ENCODE data around the gene ARF5.
A peak's percentile ranks its signal among the peaks of the same experiment; 100 is the strongest.

Gene ARF5

DNA sequence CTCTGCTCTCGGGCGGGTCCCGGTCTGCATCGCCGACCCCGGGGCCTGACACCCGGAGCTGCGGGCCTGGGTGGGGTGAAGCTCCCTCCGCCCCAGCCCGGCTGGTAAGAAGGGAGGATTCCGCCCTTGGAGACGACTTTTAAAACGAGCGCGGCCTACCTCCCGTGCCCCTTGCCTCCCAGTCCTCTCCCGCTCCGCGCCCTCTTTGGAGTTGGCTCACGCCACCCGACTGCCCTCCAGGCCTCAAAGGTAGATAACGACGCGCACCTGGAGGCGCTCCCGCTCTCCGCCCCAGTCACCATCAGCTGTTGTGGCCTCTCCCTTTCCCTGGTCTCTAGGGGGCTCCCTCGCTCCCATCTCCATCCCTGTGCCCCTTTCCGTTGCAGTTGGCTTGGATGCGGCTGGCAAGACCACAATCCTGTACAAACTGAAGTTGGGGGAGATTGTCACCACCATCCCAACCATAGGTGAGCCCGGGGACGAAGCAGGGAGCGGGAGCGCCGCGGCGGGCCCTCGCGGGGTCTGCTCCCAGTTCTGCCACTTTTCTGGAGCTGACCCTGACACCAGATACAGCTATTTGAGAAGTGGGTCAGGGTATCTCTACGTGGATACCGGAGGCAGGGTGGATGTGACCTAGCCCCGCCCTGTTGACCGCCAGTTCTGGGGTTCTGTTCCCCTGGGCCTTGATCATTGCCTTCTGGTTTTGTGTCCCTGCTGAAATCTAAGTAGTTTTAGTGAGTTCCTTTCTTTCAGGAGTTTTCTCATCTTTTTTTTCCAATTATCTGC is 679 bp downstream of the ARF5 start:
- DNase-seq (ENCODE audit: low read depth): peak; percentile 55

DNA sequence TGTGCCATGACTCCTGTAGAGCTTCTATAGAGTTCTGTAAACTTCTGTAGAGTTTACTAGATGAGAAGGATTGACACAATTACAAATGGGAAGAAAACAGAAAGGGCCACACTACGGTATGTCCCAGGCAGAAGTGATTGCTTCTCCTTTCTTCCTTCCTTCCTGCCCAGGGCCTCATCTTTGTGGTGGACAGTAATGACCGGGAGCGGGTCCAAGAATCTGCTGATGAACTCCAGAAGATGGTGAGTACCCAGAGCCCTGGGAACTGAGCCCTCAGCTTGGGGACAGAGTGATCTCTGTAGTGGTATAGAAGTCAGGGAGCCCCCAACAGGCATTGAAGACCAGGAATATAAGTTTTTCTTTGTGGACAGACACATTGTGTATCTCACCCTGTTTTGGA is 1.7 kb downstream of the ARF5 start:
- no peak for DNase-seq (ENCODE audit: low read depth)

DNA sequence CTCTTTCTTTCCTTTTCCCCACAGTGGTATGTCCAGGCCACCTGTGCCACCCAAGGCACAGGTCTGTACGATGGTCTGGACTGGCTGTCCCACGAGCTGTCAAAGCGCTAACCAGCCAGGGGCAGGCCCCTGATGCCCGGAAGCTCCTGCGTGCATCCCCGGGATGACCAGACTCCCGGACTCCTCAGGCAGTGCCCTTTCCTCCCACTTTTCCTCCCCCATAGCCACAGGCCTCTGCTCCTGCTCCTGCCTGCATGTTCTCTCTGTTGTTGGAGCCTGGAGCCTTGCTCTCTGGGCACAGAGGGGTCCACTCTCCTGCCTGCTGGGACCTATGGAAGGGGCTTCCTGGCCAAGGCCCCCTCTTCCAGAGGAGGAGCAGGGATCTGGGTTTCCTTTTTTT is 3.0 kb downstream of the ARF5 start:
- DNase-seq (ENCODE audit: low read depth): no peak

DNA sequence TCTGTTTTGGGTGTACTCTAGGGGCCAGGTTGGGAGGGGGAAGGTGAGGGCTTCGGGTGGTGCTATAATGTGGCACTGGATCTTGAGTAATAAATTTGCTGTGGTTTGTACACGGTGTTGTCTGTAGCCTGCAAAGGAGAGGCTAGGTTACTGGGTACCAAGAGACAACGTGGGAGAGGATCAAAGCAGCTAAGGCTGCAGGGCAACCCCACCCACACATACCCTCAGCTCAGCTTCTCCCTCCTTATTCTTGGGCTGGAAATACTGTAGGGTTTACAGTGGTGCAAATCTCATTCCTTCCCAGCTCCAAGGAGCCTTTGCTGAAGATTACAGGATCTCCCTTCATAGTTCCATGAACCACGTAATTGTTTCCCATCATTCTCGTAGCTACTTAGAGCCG is 3.4 kb downstream of the ARF5 start:
- no peak for DNase-seq (ENCODE audit: low read depth)

DNA sequence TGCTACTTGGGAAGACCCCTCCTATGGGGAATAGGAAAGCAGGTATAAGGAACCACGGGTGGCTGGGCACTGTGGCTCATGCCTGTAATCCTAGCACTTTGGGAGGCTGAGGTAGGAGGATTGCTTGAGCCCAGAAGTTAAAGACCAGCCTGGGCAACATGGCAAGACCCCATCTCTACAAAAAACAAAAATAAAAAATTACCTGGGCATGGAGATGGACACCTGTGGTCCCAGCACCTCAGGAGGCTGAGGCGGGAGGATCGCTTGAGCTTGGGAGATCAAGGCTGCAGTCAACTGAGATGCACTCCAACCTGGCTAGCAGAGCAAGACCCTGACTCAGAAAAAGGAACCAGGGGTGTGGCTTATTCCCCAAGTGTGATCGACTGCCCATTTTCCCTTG is 4.3 kb downstream of the ARF5 start:
- DNase-seq (ENCODE audit: low read depth): no peak

DNA sequence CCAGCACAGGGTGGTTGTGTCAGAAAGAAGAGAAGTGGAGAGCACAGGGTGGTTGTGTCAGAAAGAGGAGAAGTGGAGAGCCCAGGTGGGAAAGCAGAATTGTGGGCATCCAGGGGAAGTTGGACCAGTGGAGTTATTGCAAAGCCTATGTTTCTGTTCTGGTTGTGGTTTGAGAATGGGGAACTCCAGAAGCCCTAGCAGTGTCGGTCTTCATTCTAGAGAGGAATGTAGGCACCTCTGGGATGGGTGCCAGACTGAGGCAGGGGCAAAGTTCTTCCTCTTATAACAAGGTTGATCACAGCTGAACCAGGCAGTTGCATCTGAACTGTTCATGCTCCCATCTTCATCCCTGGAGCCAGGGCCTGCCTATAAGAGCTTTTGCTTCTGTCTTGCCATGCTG is 6.3 kb downstream of the ARF5 start:
- DNase-seq (ENCODE audit: low read depth): no peak

DNA sequence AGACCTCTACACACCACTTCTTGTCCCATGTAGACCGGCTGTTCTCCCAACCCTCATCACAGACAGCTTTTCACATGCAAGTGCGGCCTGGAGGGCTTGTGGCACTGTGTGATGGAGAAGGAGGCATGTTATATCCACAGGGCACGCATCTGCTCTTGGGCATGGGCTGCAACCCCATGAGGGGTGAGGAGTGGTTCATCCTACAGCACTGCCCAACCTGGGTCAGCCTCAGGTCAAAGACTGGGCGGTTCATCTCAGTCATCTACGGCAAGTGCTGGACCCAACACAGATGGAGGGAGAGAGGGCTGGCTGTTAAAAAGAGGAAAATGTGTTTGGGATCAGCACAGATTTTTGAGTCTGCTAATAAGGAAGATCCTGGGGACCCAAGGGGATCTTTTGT is 7.5 kb downstream of the ARF5 start:
- DNase-seq (ENCODE audit: low read depth): no peak

DNA sequence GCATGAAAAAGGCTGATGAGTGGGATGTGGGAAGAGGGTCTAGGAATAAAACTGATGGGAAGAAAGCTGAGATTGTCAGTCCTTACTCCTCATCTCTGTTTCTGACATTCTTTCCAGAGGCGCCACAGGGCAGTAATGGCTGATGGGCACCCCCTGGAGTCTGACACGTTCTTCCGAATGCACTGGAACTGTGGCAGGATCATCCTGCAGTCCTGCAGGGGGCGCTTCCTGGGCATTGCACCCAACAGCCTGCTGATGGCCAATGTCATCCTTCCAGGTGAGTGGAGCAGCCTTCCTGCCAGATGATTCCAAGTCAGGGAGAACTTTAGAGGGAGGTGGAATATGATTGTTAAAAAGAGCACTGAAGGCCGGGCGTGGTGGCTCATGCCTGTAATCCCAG is 10.1 kb downstream of the ARF5 start:
- DNase-seq (ENCODE audit: low read depth): no peak

DNA sequence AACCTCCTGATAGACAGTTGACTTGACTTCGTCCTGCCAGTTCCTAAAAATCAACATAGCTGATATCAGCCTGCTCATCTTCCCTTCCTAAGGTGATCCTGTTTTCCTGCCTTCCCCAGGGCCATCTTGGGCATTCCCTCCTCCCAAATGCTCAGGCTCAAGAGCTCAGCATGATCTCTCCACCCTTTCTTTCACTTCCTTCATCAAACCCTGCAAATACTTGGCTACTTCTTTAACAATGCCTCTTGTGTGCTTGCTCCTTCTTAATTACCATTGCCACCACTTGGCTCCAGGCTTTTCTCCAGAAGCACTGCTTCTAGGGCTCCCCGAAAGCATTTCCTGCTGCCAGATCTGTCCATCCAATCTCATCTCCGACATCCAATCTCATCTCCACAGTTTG is 12.7 kb downstream of the ARF5 start:
- DNase-seq (ENCODE audit: low read depth): no peak

DNA sequence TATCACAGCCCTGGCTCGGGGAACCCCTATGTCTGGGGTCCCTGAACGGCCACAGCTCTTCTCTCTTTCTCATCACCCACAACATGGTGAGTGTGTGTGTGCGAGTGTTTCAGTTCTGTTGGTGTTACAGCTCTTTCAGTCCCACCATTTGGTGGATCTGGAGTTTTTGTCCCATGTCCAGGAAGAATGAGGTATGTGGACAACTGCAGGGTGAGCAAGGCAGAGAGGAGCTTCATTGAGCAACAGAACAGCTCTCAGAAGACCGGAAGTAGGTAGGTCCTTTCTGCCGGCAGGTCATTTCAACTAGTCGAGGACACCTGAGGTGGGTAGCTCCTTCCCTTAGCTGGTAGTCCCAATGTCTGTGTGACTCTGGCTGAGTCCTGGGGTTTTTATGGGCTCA is 20.2 kb downstream of the ARF5 start:
- no peak for DNase-seq (ENCODE audit: low read depth)

DNA sequence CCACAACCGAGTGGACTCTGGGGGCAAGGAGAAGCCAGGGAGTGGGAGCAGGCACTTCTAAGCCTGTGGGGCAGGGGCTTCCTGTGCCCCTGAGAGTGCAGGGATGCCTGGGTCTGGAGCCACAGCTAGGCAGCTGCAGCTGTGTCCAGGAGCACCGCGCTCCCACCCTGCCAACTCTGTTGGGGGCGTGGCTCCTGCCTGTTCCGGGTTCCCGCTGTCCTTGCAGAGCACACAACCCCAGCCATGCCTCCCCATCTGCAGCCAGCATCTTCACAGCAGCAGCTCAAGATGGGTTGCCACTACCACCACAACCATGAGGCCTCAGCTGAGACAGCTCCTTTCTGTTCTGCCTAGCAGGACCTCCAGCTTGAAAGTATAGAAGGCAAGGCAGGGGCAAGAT is 21.1 kb downstream of the ARF5 start:
- DNase-seq (ENCODE audit: low read depth): no peak

DNA sequence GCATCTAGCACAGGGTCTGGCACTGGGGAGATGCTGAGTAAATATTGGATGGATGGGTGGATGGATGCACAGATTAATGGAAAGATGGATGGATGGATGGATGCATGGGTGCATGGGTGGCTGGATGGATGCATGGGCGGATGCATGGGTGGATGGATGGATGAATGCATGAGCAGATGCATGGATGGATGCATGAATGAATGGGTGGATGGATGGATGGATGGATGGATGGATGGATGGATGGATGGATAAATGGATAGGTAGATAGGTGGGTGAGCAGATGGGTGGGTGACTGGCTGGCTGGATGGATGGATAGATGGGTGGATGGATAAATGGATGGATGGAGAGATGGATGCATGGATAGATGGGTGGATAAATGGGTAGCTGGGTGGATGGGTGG is 24.1 kb downstream of the ARF5 start:
- no peak for DNase-seq (ENCODE audit: low read depth)

DNA sequence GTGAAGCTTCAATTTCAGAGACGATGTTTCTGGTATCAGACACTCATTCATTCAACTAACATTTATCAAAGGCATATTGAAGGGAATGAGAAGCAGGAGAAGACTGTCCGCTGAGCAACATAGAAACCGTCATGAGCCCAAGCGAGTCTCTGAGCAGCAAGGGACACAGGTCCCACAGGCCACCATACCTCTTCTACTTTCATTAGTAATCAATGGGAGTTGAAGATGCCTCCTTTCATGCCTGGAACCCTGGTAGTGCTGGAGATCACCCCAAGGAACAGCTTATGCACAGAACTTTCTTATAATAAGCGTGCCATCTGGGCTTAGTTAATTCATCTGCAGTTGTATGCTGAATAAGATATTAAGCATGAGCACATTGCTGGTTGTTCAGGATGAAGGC is 28.5 kb downstream of the ARF5 start:
- DNase-seq (ENCODE audit: low read depth): no peak

DNA sequence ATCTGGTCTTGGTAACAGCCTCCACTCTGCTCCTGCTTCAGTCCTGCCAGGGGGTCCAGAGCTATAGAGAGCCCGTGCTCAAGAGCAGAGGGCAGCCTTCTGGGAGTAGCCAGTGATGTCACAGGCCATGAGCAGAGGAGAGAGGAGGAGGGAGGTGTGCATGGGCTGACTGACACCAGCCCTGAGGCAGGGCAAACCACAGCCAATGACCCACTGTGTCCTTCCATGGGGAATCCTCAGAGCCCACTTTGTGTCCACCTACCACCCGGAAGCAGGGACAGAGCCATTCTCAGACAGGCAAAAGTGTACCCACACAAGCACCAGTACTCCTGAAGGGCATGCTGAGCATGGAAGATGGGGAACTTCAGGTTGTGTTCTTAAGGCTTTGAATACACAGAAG is 29.8 kb downstream of the ARF5 start, which contains the start of gene PAX4:
TSS of gene PAX4 (minus strand) at position 101 of the 400 bp plus-strand sequence. CDS start 2,214 bp downstream, outside the sequence.
- DNase-seq (ENCODE audit: low read depth): no peak

DNA sequence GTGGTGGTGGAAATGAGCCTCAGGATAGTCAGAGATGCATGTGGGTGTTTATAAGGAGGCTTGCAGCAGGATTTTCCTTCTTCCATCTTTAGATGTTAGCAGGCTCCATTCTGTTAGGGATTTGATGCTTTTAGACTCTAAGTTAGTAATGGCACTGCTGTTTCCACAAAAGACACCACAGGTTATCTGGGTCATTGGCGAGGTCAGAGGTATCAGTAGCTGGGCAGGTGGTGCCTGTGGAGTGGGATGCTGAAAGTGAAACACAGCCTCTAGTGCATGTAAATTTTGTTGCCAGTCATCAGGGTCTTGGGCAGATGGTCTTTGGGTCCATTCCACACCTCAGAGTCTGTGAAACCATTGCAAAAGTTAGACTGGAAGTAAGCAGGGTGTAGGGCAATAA is 30.6 kb downstream of the ARF5 start:
- DNase-seq (ENCODE audit: low read depth): no peak

DNA sequence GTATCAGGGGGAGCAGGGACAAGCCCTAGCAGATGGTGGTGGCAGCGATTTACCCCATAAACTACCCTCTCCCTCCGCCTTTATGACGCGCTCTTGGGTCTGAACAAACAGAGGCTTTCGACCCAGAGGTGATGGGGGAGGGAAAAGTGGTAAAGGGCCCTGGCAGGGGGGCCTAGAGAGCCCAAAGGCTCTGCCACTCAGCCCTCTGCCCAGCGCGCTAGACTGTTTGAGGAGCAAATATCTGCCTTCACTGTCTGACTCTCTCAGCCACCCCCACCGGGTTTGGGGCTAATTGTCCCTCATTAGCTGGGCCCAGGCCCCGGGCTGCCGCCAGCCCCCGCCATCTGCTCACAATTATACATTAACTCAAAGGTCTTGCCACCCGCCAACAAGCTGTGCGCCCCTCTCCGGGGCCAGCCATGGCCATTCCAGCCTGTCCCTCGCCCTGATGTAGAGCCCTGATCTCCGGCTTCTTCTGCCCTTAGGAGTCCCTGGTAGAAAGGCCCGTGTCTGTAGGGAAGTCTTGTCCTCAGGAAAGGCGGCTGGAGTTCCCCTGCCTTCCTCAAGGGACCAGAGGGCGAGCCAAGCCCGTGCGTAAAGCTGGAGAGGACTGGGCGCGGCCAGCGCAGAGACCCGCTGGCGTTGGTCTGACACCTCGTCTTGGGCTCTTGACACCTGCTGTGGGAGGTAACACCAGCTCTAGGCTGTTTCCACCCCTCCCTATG is 31.6 kb downstream of the ARF5 start:
- DNase-seq (ENCODE audit: low read depth): no peak

DNA sequence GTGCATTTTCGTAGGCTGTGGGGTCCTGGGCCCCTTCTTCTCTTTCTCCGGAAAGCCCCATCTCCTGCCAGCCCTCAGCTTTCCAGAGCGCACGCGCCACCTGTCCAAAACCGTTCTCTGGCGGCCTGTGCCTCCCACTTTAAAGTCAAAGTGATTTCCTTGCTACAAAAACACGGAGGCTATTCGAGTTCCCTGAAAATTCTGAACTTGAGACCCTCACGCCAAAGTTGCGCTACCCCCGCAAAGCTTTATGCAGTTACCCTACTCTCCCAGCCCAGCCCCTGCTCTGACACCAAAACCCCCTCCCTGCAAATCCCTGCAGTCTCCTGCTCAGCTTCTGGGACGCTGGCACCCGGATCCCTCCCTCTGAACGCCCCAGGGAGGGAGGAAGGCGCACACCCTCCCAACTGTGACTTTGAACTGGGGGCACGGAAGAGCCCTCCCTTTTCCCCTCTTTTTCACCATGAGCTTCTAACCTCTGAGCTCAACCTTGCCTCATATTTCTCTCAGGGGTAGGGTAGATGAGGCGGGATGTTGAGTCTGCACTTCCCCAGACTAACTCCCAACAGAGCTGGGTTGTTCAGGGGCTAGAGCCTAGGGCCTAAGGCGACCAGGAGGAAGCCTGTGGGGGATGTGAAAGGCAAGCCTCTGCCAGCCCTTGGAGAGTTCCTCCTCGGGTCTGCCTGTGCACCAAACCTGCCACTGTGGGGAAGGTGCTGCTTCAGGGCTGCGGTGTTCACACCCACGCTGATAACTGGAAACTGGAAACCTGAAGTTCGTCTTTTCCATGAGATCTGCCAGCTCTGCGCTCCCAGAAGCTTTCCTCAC is 32.4 kb downstream of the ARF5 start:
- no peak for DNase-seq (ENCODE audit: low read depth)

DNA sequence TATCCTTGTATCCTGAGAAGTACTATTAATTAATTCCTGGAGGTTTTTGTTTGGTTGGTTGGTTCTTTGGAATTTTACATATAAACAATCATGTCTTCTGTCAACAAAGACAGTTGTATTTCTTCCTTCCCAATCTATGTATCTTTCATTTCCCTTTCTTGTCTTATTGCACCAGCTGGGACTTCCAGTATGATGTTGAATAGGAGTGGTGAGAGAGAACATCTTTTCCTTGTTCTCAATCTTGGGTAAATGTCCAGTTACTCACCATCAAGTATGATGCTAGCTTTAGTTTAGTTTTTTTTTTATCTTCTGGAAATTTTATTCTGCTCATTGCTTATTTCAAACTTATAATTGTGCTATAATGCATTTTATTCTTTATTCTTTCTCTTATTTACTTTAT is 37.1 kb downstream of the ARF5 start:
- DNase-seq (ENCODE audit: low read depth): no peak

DNA sequence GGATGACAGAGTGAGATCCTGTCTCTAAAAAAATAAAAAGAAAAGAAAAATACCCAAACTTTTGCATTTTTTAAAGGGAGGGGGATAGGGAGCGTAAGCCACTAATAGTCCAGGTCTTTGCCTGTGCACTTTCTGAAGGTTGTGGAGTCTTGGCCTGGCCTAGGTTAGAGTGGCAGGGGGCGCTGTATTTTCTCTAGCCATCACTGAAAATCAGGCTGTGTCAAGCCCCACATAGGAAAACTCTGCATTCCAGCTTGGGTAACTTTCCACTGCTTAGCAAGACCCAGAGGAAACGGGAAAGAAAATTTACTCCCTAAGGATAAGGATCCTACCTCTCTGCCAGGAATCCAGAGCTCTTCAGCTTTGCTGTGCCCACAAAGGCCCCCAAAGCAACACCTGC is 40.2 kb downstream of the ARF5 start:
- DNase-seq (ENCODE audit: low read depth): no peak

DNA sequence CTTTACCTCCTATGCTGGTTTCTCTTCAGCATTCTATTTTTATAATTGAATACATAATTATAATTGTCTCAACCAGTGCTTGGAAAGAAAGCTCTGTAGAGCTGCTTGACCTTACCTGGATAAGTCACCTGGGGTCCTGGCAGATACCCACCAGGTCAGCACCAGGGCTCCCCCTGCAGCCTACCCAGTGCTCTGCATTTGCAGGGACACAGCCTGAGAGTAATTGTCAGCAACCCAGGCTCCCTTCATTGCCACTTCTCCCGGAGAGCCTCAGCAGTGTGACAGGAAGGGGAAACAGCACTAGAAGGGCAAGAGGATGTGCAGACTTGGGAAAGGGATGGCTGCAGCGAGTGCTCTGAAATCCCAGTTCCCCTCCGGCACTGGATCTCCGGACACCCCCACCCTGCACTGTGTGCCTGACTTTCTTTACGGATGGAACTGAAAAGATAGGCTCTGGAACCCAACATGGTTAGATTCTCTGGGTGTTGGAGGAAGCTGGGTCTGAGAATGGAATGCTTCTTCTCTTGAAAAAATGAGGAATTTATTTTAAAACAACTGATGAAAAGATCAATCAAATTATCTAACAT is 41.1 kb downstream of the ARF5 start:
- no peak for DNase-seq (ENCODE audit: low read depth)

DNA sequence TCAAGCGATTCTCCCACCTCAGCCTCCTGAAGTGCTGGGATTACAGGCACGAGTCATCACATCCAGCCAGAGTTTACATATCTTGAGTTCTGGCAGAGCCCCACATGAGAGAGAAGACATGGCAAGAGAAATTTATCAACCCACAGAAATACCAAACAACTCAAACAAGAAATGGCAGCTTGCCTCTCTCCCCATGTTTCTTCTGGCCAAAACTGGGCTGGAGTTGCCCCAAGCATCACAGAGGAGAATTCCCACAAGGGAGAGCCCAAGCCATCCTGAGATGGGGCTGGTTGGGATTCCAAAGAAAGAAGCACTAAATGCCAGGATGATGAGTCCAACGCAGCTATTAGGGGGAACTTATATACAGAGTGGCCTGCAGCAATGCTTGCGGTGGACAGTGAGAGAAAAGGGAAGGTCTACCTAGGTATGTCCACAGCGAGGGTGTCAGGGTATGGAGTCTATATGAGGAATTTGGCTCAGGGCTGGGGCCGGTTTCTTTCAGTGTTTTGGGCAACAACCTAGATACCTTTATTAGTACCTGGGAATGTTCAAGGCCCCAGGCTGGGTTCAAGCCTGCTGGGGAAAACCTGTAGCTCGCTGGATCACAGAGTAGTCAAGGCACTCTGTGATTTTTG is 44.2 kb downstream of the ARF5 start:
- DNase-seq (ENCODE audit: low read depth): peak; percentile 36

All from iris pigment epithelial cell (primary cell).